HG03025 (cell line): ENCODE results near the gene FMN2.

Experiments used
- ATAC-seq: cut with Tn5 transposase; IDR thresholded peaks from one replicate; pipeline ENCODE4 v1.9.1; 2021; ENCODE audit warnings: mild to moderate bottlenecking, moderate library complexity; ENCODE audit not compliant: unreplicated experiment, low FRiP score

Gene FMN2

GRCh38 chr1:240091614-240092300 lies at the start of gene FMN2:
Gene FMN2 (plus strand): TSS chr1:240091883. CDS start chr1:240092110, 227 bp downstream.
- no peak for ATAC-seq

GRCh38 chr1:240044620-240045019 lies 47.1 kb upstream of the FMN2 start:
- ATAC-seq = no peak

GRCh38 chr1:240046000-240046399 lies 45.7 kb upstream of the FMN2 start:
- ATAC-seq = no peak

GRCh38 chr1:240054109-240054701 lies 37.5 kb upstream of the FMN2 start:
- ATAC-seq = no peak

DNA sequence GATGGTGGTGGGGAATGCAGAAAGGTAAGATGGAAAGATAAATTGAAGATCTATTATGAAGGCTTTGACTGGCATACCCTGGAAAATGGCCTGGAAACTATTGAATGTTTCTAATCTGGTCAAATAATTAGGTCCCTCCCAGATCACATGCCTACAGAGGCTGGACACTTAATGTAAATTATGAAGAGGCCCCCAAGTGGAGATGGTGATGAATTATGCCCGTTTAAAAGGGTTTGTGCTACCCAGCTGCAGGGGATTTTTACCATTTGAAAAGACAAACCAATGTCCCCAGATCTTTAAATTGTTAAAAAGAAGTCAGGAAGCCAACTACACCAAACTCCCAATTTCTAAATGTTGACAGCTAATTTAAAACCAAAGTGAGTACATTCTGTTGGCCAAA lies 35.7 kb upstream of the FMN2 start:
- ATAC-seq = no peak

DNA sequence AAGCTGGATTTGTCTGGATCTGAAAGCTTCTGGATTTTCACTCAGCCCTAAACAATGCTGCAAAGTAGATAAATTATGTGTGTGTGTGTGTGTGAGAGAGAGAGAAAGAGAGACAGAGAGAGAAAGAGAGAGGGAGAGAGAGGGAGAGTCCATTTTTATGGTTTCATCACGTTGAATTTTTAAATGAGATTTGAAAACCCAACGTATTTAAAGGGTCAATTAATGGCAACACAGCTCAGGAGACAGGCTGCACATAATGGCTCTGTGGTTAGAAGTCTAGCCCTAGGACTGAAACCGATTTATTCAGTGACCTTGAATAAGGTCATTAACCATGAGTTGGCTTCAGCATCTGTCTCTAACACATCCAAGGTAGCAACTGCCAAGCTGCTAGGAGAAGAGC lies 35.3 kb upstream of the FMN2 start:
- ATAC-seq = no peak

- no peak for ATAC-seq
These were observed 33.6 kb upstream of the FMN2 start for GRCh38 chr1:240058049-240058448.

DNA sequence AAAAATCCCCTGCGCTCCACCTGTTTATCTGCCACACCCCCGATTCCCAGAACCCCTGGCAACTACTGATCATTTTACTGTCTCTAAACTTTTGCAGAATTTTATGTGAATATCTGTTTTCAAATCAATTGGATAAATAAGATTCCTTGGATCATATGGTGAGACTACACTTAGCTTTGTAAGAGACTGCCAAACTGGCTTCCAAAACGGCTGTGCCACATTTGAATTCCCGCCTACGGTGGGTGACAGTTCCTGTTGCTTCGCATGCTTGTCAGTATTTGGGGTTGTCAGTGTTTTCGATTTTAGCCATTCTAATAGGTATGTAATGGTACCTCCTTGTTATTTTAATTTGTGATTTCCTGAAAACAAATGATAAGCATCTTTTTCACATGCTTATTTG lies 22.7 kb upstream of the FMN2 start:
- ATAC-seq = no peak

- no peak for ATAC-seq
These were observed 21.5 kb upstream of the FMN2 start for GRCh38 chr1:240070188-240070587.

- ATAC-seq = no peak
These were observed 18.6 kb upstream of the FMN2 start for GRCh38 chr1:240073097-240073496.

GRCh38 chr1:240074422-240074821 lies 17.3 kb upstream of the FMN2 start:
- ATAC-seq = no peak

GRCh38 chr1:240074908-240075307 lies 16.8 kb upstream of the FMN2 start:
- ATAC-seq = no peak

DNA sequence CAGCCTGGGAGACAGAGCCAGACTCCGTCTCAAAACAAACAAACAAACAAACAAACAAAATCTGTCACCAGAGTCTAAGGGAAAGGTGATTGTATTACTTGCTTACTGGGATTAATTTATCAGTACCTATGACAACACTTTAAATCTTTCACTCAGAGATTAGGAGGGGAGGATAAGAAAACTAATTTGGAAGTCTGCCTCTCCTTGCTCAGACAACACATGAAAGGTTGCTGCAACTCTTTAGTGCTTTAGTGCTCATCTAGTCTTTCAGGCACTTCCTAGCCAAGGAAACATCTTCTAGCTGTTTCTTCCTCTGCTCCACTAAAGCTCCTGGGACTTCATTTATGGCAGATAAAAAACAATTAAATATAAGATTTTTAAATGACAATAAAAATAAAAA lies 7.3 kb upstream of the FMN2 start:
- ATAC-seq = no peak

- no peak for ATAC-seq
These were observed 6.9 kb upstream of the FMN2 start for GRCh38 chr1:240084749-240085148.

DNA sequence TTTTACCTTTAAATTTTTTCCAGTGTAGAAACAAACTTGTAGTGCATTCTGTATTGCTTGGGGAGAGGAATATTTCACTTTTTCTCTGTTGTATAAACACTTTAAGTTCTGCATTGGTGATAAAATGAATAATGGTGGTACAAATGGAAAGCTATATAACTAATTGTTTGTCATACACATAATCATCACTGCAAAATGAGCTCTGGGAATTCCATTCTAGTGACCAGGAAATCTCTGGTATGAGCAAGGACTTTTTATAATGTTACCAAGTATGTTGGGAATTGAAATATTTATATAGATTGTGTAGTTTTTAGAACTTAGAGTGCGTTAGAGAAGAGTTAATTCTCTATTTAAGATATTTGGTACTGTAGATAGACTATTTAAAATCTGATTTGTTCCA lies 5.0 kb upstream of the FMN2 start:
- no peak for ATAC-seq

DNA sequence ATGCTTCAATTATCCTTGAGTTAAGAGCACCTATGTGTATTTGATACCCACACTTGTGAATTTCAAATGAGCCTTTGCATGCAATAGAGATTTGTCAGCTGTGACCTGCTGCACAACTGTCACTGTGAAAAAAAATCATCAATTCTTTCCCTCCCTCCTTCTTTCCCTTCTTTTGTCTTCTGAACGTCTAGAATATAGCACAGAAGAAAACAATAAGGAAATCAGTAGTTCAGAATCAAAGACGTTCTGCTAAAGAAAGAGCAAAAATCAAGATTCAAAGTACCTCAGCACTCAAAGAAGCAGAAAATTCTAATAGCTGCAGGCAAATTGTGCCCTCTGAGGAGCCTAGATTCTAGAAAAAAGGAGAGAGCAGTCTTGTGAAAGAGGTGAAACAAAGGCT lies 1.7 kb upstream of the FMN2 start:
- no peak for ATAC-seq

DNA sequence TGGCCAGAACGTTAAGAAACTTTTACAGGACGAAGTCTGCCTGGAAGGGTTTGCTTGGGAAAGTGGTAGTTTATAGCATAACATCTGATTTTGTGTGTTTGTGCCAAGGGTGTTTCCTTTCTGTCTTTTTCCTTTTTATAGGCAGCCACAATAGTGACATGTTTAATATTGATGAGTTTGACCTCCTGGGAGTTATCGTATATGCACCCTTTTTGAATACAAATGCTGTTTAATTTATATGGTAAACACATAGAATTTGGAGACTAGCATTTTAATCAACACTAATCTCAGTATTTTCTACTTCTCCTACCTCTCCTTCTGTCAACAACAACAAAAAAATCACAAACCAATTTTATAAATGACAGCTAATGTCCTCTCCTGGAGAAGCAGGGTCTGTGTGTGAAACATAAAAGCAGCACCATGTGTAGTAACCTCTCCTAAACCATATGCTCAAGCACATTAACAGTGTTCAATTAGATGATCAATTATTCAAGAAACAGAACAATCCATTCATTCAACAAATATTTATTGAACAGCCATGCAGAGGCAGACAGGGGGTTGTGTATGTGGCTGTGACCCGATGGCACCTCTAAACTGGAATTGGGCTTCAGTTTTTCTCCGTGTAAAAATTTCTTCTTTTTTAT lies 604 bp upstream of the FMN2 start:
- no peak for ATAC-seq

DNA sequence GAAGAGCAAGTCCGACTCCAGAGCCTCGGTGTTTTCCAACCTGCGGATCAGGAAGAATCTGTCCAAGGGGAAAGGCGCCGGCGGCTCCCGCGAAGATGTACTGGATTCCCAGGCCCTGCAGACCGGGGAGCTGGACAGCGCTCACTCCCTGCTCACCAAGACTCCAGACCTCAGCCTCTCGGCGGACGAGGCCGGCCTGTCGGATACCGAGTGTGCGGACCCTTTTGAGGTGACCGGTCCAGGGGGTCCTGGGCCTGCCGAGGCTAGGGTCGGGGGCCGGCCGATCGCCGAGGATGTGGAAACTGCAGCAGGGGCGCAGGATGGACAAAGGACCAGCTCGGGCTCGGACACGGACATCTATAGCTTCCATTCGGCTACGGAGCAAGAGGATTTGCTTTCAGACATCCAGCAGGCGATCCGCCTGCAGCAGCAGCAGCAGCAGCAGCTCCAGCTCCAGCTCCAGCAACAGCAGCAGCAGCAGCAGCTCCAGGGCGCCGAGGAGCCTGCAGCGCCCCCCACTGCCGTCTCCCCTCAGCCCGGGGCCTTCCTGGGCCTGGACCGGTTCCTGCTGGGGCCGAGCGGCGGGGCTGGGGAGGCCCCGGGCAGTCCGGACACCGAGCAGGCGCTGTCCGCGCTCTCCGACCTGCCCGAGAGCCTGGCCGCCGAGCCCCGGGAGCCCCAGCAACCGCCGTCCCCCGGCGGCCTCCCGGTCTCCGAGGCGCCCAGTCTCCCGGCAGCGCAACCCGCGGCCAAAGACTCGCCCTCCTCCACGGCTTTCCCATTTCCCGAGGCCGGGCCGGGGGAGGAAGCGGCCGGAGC lies 827 bp downstream of the FMN2 start:
- ATAC-seq = no peak

DNA sequence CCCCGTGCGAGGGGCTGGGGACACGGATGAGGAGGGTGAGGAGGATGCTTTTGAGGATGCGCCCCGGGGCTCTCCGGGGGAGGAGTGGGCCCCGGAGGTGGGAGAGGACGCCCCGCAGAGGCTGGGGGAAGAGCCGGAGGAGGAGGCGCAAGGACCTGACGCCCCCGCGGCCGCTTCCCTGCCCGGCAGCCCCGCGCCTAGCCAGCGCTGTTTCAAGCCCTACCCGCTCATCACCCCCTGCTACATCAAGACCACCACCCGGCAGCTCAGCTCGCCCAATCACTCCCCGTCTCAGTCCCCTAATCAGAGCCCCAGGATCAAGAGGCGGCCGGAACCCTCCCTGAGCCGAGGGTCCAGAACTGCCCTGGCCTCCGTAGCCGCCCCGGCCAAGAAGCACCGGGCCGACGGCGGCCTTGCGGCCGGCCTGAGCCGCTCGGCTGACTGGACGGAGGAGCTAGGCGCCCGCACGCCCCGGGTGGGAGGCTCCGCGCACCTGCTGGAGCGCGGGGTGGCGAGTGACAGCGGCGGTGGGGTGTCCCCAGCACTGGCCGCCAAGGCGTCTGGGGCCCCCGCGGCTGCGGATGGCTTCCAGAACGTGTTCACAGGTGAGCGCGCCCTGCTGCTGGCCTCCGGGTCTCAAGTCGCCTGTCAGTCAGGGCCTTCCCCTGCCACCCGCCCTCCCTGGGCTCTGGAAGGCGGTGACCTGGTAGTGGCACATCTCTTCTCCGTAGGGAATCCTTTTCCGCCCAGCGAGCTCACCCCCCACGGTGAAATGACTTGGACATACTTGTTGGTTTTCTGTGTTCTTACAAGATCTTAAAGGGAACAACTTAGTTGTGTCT lies 1.7 kb downstream of the FMN2 start:
- ATAC-seq = no peak

DNA sequence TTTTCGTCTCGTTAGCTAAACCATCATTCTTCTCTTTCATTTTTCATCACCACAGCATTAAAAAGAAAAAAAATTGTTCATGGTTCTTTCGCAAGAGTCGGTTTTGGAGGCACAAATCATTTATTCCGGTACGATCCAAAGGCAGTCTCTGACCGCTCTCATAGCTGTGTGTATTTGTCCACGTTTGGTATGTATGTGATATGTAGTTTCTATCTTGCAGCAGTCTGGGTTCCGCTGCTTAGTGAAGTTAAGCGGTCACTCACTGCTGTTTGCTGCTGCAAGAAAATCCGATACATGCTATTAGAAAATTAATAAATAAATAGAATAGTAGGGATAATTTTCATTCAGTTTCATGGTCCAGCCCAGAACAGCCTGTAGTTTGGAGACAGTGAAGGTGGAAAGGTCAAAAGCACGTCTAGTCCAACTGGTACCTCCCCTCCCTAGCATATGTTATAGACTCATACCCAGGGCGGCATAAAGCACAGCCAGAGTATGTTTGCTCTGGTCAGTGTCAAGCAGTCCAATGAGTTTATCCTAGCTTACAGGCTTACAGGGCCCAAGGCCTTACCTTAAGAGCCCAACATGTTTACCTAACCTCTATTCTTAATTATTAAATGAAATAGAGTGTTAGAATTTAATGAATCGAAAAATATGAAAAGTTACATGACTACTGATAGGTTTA lies 2.5 kb downstream of the FMN2 start:
- ATAC-seq = no peak
